Lower lobe of right lung (tissue), 2 donors: ENCODE results near the gene PRKN. TPM values are rescaled to one million over a fixed set of nuclear protein-coding genes. Genes with fewer than 3 reads are reported as not detected.

Source experiments
- ATAC-seq, 2 donors: fragments of 200-7000 bp; cut with Tn5 transposase; one replicate each; pipeline ENCODE4 v1.9.1; 2020 to 2022; ENCODE audit warnings: mild to moderate bottlenecking in 2 of 2, moderate library complexity in 2 of 2
- DNase-seq: peaks from one replicate; pipeline ENCODE4 v3.0.0-alpha.2; 2020
- H3K27ac ChIP-seq: fragments of 200-600 bp; one replicate; pipeline ENCODE4 v1.8.0; 2022
- H3K27me3 ChIP-seq: fragments of 200-600 bp; one replicate; pipeline ENCODE4 v1.8.0; 2022; ENCODE audit warnings: low read depth
- H3K36me3 ChIP-seq: fragments of 200-600 bp; one replicate; pipeline ENCODE4 v1.8.0; 2022; ENCODE audit warnings: mild to moderate bottlenecking
- H3K4me1 ChIP-seq: fragments of 200-600 bp; one replicate; pipeline ENCODE4 v1.8.0; 2022
- H3K4me3 ChIP-seq: fragments of 200-600 bp; one replicate; pipeline ENCODE4 v1.8.0; 2022; ENCODE audit warnings: mild to moderate bottlenecking
- H3K9me3 ChIP-seq: fragments of 200-600 bp; one replicate; pipeline ENCODE4 v1.8.0; 2022
- intact Hi-C: fragments of 100-400 bp; cut with DNase I; formaldehyde crosslinking; loops from one replicate; pipeline ENCODE4 v1.11.0; 2022
- total RNA-seq: library from RNA; stranded (reverse); fragmentation: NEBNext Ultra II Directional; extraction: Animal tissue kit (Norgen Biotek cat#: 25700); gene quantifications from one replicate; pipeline ENCODE4 v1.2.1, GENCODE V29; 2021
- TF ChIP-seq, protein P1 (sequence below): fragments of 200-600 bp; IDR thresholded peaks from one replicate; pipeline ENCODE4 v1.8.0; 2022; ENCODE audit warnings: antibody characterized with exemption, mild to moderate bottlenecking
- donor health status: DM: no; HTN: yes; CAD: no; lungs with severe emphysema.

PRKN gene
- total RNA-seq, 1 donor from 2014 or later, result 6.1 TPM

DNA sequence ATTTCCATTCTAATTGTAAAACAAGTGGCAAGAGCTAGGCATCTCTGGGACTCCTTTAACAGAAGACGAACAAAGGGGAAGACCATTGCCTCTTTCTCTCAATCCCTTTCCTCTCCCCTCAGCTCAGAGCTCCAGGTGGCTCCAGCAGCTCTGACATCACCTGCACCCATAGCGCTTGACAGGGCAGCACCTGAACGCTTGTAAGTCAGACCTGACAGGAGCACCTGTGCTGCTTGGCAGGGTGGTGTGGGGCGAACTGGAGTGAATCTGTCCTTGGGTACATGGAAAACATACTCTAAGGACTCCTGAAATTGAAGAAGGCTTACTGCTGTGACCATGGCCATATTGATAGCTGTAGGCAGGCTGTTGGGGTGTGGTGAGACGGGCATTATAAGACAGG is 1044.2 kb downstream of the PRKN start:
- no peaks in the 10 kb centered on the region for H3K4me1 ChIP-seq
- DNase-seq, result no peak
- H3K36me3 ChIP-seq, result no peaks in the 10 kb centered on the region
- TF ChIP-seq, protein P1, sequence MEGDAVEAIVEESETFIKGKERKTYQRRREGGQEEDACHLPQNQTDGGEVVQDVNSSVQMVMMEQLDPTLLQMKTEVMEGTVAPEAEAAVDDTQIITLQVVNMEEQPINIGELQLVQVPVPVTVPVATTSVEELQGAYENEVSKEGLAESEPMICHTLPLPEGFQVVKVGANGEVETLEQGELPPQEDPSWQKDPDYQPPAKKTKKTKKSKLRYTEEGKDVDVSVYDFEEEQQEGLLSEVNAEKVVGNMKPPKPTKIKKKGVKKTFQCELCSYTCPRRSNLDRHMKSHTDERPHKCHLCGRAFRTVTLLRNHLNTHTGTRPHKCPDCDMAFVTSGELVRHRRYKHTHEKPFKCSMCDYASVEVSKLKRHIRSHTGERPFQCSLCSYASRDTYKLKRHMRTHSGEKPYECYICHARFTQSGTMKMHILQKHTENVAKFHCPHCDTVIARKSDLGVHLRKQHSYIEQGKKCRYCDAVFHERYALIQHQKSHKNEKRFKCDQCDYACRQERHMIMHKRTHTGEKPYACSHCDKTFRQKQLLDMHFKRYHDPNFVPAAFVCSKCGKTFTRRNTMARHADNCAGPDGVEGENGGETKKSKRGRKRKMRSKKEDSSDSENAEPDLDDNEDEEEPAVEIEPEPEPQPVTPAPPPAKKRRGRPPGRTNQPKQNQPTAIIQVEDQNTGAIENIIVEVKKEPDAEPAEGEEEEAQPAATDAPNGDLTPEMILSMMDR, result no peak
- H3K4me3 ChIP-seq, result no peak overlapping the region
- H3K9me3 ChIP-seq, result no peaks in the 10 kb centered on the region
- intact Hi-C loops, result no loop called here
- no peak for ATAC-seq
- H3K27ac ChIP-seq, result no peak overlapping the region
- no peaks in the 10 kb centered on the region for H3K27me3 ChIP-seq

DNA sequence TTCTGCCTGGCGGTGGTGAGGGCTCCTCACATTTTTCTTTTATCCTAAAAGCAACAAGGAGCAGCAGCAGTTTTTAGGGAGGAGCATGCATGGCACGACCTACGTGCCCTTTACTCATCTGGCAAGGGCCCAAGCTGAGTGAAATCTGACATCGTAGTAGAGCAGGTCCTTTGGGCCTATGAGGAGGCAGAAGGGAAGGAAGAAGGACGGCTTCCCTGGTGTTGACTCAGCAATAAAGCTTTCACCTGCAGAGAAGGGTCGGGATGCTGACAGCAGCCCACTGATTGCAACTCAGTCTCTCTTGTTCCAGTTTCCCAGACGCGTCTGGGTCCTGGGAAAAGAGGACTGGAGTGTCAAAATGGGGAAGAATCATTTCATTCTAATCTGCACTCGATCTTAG is 1044.6 kb downstream of the PRKN start:
- TF ChIP-seq, protein P1, result no peak

DNA sequence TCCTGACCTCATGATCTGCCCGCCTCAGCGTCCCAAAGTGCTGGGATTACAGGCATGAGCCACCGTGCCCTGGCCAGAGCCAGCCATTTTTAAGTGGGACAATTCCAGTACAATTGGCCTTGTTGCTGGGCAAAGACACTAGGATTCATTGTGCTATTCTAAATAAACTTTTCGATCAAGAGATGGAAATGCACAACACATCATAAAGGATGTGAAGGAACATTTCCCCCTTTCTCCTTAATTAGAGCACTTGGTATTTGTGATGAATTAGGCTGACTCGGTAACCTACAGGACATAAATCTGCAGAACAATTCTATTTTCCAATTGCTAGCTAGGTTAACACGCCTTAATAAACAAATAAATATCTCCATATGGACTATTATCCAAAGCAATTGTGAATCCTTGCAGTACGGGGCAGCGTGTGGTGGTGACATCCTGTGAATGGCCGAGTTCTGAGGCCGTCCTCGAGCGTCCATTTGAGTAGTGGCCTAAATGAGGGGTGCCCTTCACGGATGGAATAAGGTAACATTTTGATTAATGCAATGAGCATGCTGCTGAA is 1047.5 kb downstream of the PRKN start:
- Histone ChIP-seq H3K27me3 (no peaks in the 10 kb centered on the region), H3K9me3 (no peaks in the 10 kb centered on the region), H3K4me1 (no peaks in the 10 kb centered on the region), H3K4me3 (no peak overlapping the region), H3K36me3 (no peaks in the 10 kb centered on the region), H3K27ac (no peak overlapping the region)
- TF ChIP-seq, protein P1, result no peak
- intact Hi-C loops, result no loop called here
- no peak for DNase-seq
- no peak for ATAC-seq

More for the DNA sequence above, 1044.6 kb downstream of the PRKN start:
- DNase-seq (no peak), ATAC-seq (no peak)
- H3K27me3 ChIP-seq, result no peaks in the 10 kb centered on the region
- H3K36me3 ChIP-seq, result no peaks in the 10 kb centered on the region
- intact Hi-C loops, result no loop called here
- H3K4me1 ChIP-seq, result no peaks in the 10 kb centered on the region
- H3K4me3 ChIP-seq, result no peak overlapping the region
- H3K27ac ChIP-seq, result no peak overlapping the region
- H3K9me3 ChIP-seq, result no peaks in the 10 kb centered on the region

DNA sequence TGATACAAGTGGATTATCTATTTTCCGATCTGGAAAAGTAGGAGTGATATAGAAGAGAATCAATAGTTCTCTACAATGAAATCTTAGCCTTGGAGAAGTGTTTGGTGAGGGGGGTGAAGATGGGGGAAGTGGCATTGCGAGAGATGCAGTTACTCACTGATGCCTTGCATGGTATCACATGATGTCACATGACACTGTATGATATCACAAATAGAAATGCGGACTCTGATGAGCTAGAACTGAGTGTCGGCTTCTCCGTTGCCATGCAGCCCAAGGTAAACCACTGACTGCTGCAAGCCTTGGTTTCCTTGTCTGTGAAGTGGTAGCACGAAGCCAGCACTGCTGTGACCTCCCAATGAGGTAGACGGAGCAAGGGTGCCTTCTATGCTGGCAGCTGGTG is 1050.4 kb downstream of the PRKN start:
- no peaks in the 10 kb centered on the region for H3K27me3 ChIP-seq
- no peaks in the 10 kb centered on the region for H3K4me1 ChIP-seq
- H3K36me3 ChIP-seq, result no peaks in the 10 kb centered on the region
- no peak overlapping the region for H3K4me3 ChIP-seq
- H3K27ac ChIP-seq, result no peak overlapping the region
- TF ChIP-seq, protein P1, result no peak
- ATAC-seq, result no peak
- no peak for DNase-seq
- intact Hi-C loops, result no loop called here
- no peaks in the 10 kb centered on the region for H3K9me3 ChIP-seq

DNA sequence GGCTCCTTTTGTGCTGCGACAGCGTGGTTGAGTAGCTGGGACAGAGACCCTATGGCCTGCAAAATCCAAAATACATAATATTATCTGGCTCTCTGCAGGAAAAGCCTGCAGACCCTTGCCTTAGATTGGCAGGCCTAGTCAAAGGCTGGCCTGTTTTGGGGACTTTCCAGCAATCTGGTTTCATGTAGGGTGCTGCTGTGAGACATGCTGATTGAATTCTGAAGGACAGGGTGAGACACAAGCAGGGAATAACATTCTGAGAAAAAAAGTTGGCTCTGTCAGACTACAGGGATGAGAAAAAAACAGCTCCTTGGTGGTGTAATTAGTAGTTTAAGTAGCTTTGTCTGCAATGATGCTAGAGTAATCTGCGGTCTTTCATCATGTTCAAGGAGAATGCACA is 1051.0 kb downstream of the PRKN start:
- no peaks in the 10 kb centered on the region for H3K36me3 ChIP-seq
- no peak overlapping the region for H3K4me3 ChIP-seq
- no peak overlapping the region for H3K27ac ChIP-seq
- no peaks in the 10 kb centered on the region for H3K4me1 ChIP-seq
- DNase-seq (no peak), ATAC-seq (no peak)
- TF ChIP-seq, protein P1, result no peak
- intact Hi-C loops, result no loop called here
- H3K9me3 ChIP-seq, result no peaks in the 10 kb centered on the region
- H3K27me3 ChIP-seq, result no peaks in the 10 kb centered on the region
